Measurements from ENCODE around the gene FAM131A. TPM values are rescaled to one million over a fixed set of nuclear protein-coding genes. Genes with fewer than 3 reads are reported as not detected.
"Not testable (repeated sequence)": the region's sequence is repeated elsewhere in the genome, so short reads cannot be mapped to it uniquely, and the experiment has no call there.

The FAM131A gene
- polyA plus RNA-seq, 1 donor from 2014 or later: 141 TPM

DNA sequence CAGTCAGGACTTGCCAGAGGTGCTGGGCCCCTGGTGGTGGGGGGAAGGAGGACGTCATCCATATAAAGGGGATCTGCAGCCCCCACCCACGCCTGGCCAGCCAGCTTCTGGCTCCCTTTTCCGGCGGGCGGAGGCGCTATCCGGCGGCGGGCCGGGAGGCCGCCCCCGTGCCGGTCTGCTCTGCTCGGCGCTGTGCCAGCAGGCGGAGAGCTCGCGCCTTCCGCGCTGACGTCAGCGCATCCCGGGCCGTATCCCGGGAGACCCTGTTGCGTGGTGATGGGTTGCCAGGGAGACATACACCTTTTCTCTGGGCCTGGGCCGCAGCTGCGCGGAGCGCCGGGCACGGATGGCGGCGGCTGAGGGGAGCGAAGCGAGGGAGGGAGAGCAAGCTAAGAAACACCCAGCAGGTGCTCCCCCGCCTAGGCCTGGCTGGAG is 1.1 kb downstream of the FAM131A start:
- TF ChIP-seq, protein P1, sequence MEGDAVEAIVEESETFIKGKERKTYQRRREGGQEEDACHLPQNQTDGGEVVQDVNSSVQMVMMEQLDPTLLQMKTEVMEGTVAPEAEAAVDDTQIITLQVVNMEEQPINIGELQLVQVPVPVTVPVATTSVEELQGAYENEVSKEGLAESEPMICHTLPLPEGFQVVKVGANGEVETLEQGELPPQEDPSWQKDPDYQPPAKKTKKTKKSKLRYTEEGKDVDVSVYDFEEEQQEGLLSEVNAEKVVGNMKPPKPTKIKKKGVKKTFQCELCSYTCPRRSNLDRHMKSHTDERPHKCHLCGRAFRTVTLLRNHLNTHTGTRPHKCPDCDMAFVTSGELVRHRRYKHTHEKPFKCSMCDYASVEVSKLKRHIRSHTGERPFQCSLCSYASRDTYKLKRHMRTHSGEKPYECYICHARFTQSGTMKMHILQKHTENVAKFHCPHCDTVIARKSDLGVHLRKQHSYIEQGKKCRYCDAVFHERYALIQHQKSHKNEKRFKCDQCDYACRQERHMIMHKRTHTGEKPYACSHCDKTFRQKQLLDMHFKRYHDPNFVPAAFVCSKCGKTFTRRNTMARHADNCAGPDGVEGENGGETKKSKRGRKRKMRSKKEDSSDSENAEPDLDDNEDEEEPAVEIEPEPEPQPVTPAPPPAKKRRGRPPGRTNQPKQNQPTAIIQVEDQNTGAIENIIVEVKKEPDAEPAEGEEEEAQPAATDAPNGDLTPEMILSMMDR (IDR thresholded peaks at IDR 0.05; ENCODE audit: poor library complexity, severe bottlenecking): peak; percentile 67
- no peak for TF ChIP-seq EZH2 (IDR thresholded peaks at IDR 0.05; ENCODE audit: borderline replicate concordance, insufficient read depth, low read length, poor library complexity, severe bottlenecking)
- peak; percentile 41 for TF ChIP-seq RAD21 (conservative IDR thresholded peaks at IDR 0.05)
- TF ChIP-seq, protein P2, sequence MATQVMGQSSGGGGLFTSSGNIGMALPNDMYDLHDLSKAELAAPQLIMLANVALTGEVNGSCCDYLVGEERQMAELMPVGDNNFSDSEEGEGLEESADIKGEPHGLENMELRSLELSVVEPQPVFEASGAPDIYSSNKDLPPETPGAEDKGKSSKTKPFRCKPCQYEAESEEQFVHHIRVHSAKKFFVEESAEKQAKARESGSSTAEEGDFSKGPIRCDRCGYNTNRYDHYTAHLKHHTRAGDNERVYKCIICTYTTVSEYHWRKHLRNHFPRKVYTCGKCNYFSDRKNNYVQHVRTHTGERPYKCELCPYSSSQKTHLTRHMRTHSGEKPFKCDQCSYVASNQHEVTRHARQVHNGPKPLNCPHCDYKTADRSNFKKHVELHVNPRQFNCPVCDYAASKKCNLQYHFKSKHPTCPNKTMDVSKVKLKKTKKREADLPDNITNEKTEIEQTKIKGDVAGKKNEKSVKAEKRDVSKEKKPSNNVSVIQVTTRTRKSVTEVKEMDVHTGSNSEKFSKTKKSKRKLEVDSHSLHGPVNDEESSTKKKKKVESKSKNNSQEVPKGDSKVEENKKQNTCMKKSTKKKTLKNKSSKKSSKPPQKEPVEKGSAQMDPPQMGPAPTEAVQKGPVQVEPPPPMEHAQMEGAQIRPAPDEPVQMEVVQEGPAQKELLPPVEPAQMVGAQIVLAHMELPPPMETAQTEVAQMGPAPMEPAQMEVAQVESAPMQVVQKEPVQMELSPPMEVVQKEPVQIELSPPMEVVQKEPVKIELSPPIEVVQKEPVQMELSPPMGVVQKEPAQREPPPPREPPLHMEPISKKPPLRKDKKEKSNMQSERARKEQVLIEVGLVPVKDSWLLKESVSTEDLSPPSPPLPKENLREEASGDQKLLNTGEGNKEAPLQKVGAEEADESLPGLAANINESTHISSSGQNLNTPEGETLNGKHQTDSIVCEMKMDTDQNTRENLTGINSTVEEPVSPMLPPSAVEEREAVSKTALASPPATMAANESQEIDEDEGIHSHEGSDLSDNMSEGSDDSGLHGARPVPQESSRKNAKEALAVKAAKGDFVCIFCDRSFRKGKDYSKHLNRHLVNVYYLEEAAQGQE (IDR thresholded peaks at IDR 0.05; ENCODE audit: borderline replicate concordance): peak; percentile 72
- TF ChIP-seq TAF1 (IDR thresholded peaks at IDR 0.05; ENCODE audit: low read depth): peak; percentile 83
- peak; percentile 96 for TF ChIP-seq MXI1 (conservative IDR thresholded peaks at IDR 0.05; ENCODE audit: poor library complexity, severe bottlenecking)
- peak; percentile 54 for TF ChIP-seq SMC3 (conservative IDR thresholded peaks at IDR 0.05; ENCODE audit: poor library complexity)
- peak; percentile 92 for TF ChIP-seq POLR2AphosphoS5 (IDR thresholded peaks at IDR 0.05)
- peak; percentile 81 for TF ChIP-seq EP300 (conservative IDR thresholded peaks at IDR 0.05; ENCODE audit: poor library complexity, severe bottlenecking)
- no peaks in the 10 kb centered on the region for H3K36me3 ChIP-seq (ENCODE audit: insufficient read depth, low read length)
- H3K27ac ChIP-seq (ENCODE audit: low read length): peak overlapping the region; percentile 99
- no peaks in the 10 kb centered on the region for H4K20me1 ChIP-seq (ENCODE audit: insufficient read depth)
- peak overlapping the region; percentile 98 for H3K4me2 ChIP-seq (ENCODE audit: low read length)
- H2AFZ ChIP-seq (ENCODE audit: low read depth, low read length): peak overlapping the region; percentile 38
- H3K9me2 ChIP-seq (ENCODE audit: insufficient read depth, low read length): no peaks in the 10 kb centered on the region
- H3K9me3 ChIP-seq (ENCODE audit: low read length): no peaks in the 10 kb centered on the region
- H3K79me2 ChIP-seq (replicated peaks; ENCODE audit: insufficient read depth, low read length): peaks cover 37% of the 10 kb centered on the region
- no peaks in the 10 kb centered on the region for H3K27me3 ChIP-seq (ENCODE audit: insufficient read depth, low read depth, low read length)
- H3F3A ChIP-seq (ENCODE audit: insufficient read depth, low read length, poor library complexity, severe bottlenecking): peaks cover 10% of the 10 kb centered on the region
- H3K4me3 ChIP-seq (ENCODE audit: low read length): peak overlapping the region; percentile 95
- peak overlapping the region; percentile 98 for H3K9ac ChIP-seq (ENCODE audit: low read length)

GRCh38 chr3:184339001-184339400 is 1.6 kb downstream of the FAM131A start:
- Histone ChIP-seq H3K27me3 (ENCODE audit: insufficient read depth, low read depth, low read length) (no peaks in the 10 kb centered on the region), H2AFZ (ENCODE audit: low read depth, low read length) (peak overlapping the region; percentile 38), H3K9ac (ENCODE audit: low read length) (peak overlapping the region; percentile 98), H3K9me3 (ENCODE audit: low read length) (no peaks in the 10 kb centered on the region), H3K79me2 (replicated peaks; ENCODE audit: insufficient read depth, low read length) (peaks cover 37% of the 10 kb centered on the region), H3F3A (ENCODE audit: insufficient read depth, low read length, poor library complexity, severe bottlenecking) (peaks cover 10% of the 10 kb centered on the region), H3K27ac (ENCODE audit: low read length) (peak overlapping the region; percentile 99), H3K36me3 (ENCODE audit: insufficient read depth, low read length) (no peaks in the 10 kb centered on the region), H3K4me2 (ENCODE audit: low read length) (peak overlapping the region; percentile 98), H3K9me2 (ENCODE audit: insufficient read depth, low read length) (no peaks in the 10 kb centered on the region), H4K20me1 (ENCODE audit: insufficient read depth) (no peaks in the 10 kb centered on the region), H3K4me3 (ENCODE audit: low read length) (peak overlapping the region; percentile 95)
- TF ChIP-seq MXI1 (conservative IDR thresholded peaks at IDR 0.05; ENCODE audit: poor library complexity, severe bottlenecking): peak; percentile 58
- TF ChIP-seq EP300 (conservative IDR thresholded peaks at IDR 0.05; ENCODE audit: poor library complexity, severe bottlenecking): no peak
- no peak for TF ChIP-seq RAD21 (conservative IDR thresholded peaks at IDR 0.05)

GRCh38 chr3:184339451-184340135 is 2.2 kb downstream of the FAM131A start:
- not testable (repeated sequence) for H3K36me3 ChIP-seq (ENCODE audit: insufficient read depth, low read length); H2AFZ ChIP-seq (ENCODE audit: low read depth, low read length); H3K9me2 ChIP-seq (ENCODE audit: insufficient read depth, low read length); H3K9me3 ChIP-seq (ENCODE audit: low read length); H3K27me3 ChIP-seq (ENCODE audit: insufficient read depth, low read depth, low read length); H4K20me1 ChIP-seq (ENCODE audit: insufficient read depth)
- Histone ChIP-seq H3F3A (ENCODE audit: insufficient read depth, low read length, poor library complexity, severe bottlenecking) (peaks cover 10% of the 10 kb centered on the region), H3K27ac (ENCODE audit: low read length) (peak overlapping the region; percentile 99), H3K79me2 (replicated peaks; ENCODE audit: insufficient read depth, low read length) (peaks cover 37% of the 10 kb centered on the region), H3K4me2 (ENCODE audit: low read length) (peak overlapping the region; percentile 98), H3K4me3 (ENCODE audit: low read length) (peak overlapping the region; percentile 95), H3K9ac (ENCODE audit: low read length) (peak overlapping the region; percentile 98)

Data from neural cell (in vitro differentiated cells).